Chondrocyte (in vitro differentiated cells): ENCODE results near the gene KCNQ5. TPM values are rescaled to one million over a fixed set of nuclear protein-coding genes. Genes with fewer than 3 reads are reported as not detected.

Source experiments
- DNase-seq: peaks from one replicate; pipeline ENCODE4 v3.0.0; 2021; ENCODE audit warnings: mixed read lengths, low spot score
- H3K27ac Mint-ChIP-seq: one replicate; pipeline ENCODE4 v1.8.0; 2021; ENCODE audit warnings: mild to moderate bottlenecking, moderate library complexity, mixed read lengths; ENCODE audit not compliant: unreplicated experiment
- H3K27me3 Mint-ChIP-seq: 2 replicates; pipeline ENCODE4 v1.8.0; 2021; ENCODE audit warnings: low read depth, mixed read lengths
- H3K36me3 Mint-ChIP-seq: 2 replicates; pipeline ENCODE4 v1.8.0; 2021; ENCODE audit warnings: low read depth, mixed read lengths
- H3K4me1 Mint-ChIP-seq: 2 replicates; pipeline ENCODE4 v1.8.0; 2021; ENCODE audit warnings: low read depth, mild to moderate bottlenecking, mixed read lengths
- H3K4me3 Mint-ChIP-seq: one replicate; pipeline ENCODE4 v1.8.0; 2021; ENCODE audit warnings: mild to moderate bottlenecking, moderate library complexity, mixed read lengths; ENCODE audit not compliant: unreplicated experiment
- H3K9me3 Mint-ChIP-seq: 2 replicates; pipeline ENCODE4 v1.8.0; 2021; ENCODE audit warnings: low read depth, mixed read lengths
- CTCF ChIP-seq: fragments of 200-600 bp; sonication (generic); IDR thresholded peaks from 2 replicates; pipeline ENCODE4 v1.5.0; 2021; ENCODE audit warnings: antibody characterized with exemption, mild to moderate bottlenecking, moderate library complexity
- total RNA-seq: library from RNA; stranded (reverse); gene quantifications from 3 replicates; pipeline ENCODE4 v1.2.1, GENCODE V29; 2021

Gene KCNQ5
- total RNA-seq, 1 donor from 2014 or later: 4.1 TPM

- DNase-seq: no peak
- peaks cover 48% of the 10 kb centered on the region for H3K4me1 Mint-ChIP-seq
Measured at GRCh38 chr6:72857791-72858585, 236.1 kb downstream of the KCNQ5 start.

GRCh38 chr6:72861059-72861458, 239.2 kb downstream of the KCNQ5 start:
- no peak for DNase-seq
- TF ChIP-seq CTCF: no peak
- H3K4me3 Mint-ChIP-seq: no peak overlapping the region
- no peaks in the 10 kb centered on the region for H3K27me3 Mint-ChIP-seq
- H3K27ac Mint-ChIP-seq: peak overlapping the region; percentile 24
- H3K36me3 Mint-ChIP-seq: no peaks in the 10 kb centered on the region
- no peaks in the 10 kb centered on the region for H3K9me3 Mint-ChIP-seq
- peaks cover 66% of the 10 kb centered on the region for H3K4me1 Mint-ChIP-seq

More at GRCh38 chr6:72857791-72858585, 236.1 kb downstream of the KCNQ5 start:
- Mint-ChIP-seq H3K4me3 (no peak overlapping the region), H3K36me3 (no peaks in the 10 kb centered on the region), H3K27ac (peak overlapping the region; percentile 15), H3K27me3 (no peaks in the 10 kb centered on the region), H3K9me3 (no peaks in the 10 kb centered on the region)
- no peak for TF ChIP-seq CTCF

GRCh38 chr6:72861935-72862432, 240.1 kb downstream of the KCNQ5 start:
- no peaks in the 10 kb centered on the region for H3K27me3 Mint-ChIP-seq
- no peak for TF ChIP-seq CTCF
- H3K9me3 Mint-ChIP-seq: no peaks in the 10 kb centered on the region
- DNase-seq: no peak
- H3K4me3 Mint-ChIP-seq: no peak overlapping the region
- H3K27ac Mint-ChIP-seq: peak overlapping the region; percentile 88
- H3K4me1 Mint-ChIP-seq: peaks cover 66% of the 10 kb centered on the region
- no peaks in the 10 kb centered on the region for H3K36me3 Mint-ChIP-seq

- no peak overlapping the region for H3K4me3 Mint-ChIP-seq
- H3K4me1 Mint-ChIP-seq: peaks cover 58% of the 10 kb centered on the region
- H3K36me3 Mint-ChIP-seq: no peaks in the 10 kb centered on the region
- no peak for TF ChIP-seq CTCF
- no peaks in the 10 kb centered on the region for H3K9me3 Mint-ChIP-seq
- DNase-seq: no peak
- H3K27ac Mint-ChIP-seq: peak overlapping the region; percentile 27
- no peaks in the 10 kb centered on the region for H3K27me3 Mint-ChIP-seq
Measured at GRCh38 chr6:72863131-72863530, 241.3 kb downstream of the KCNQ5 start.

GRCh38 chr6:72864236-72864635, 242.4 kb downstream of the KCNQ5 start:
- Mint-ChIP-seq H3K4me1 (peaks cover 57% of the 10 kb centered on the region), H3K27me3 (peaks cover 2% of the 10 kb centered on the region), H3K36me3 (no peaks in the 10 kb centered on the region), H3K4me3 (no peak overlapping the region), H3K27ac (no peak overlapping the region), H3K9me3 (no peaks in the 10 kb centered on the region)
- DNase-seq: no peak
- no peak for TF ChIP-seq CTCF
